DMS153 treated with DMSO at 0.1 percent for 48 hours (cell line): ENCODE data around the gene KCNQ5.
"Not testable (repeated sequence)": the region's sequence is repeated elsewhere in the genome, so short reads cannot be mapped to it uniquely, and the experiment has no call there.

ENCODE experiments used
- DNase-seq: peaks from one replicate; lab custom pipeline; 2025; ENCODE audit not compliant: unreplicated experiment; lab: John Stamatoyannopoulos, UW

KCNQ5 gene

GRCh38 chr6:72947534-72947933, 325.7 kb downstream of the KCNQ5 start:
- no peak for DNase-seq

DNA sequence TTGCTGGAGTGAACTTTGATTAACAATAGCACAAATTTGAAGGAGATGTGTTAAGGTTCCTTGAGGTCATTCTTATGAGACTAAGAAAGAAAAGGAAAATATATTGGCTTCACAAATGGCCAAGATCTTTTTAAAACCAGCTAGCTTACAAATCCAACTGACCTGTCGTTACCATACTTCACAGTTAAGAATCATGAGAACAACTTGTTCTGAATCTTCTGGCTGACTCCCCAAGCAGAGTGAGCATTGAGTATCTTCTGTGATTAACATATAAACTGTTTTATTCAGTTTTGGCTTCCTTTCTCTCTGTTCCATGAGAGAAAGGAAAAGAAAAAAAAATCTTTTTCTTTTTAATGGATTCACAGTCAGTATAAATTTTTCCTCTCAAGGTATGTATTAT, 326.3 kb downstream of the KCNQ5 start:
- no peak for DNase-seq

GRCh38 chr6:72950114-72950860, 328.4 kb downstream of the KCNQ5 start:
- DNase-seq = no peak

- no peak for DNase-seq
Measured at GRCh38 chr6:72952808-72953630, 331.2 kb downstream of the KCNQ5 start.

DNA sequence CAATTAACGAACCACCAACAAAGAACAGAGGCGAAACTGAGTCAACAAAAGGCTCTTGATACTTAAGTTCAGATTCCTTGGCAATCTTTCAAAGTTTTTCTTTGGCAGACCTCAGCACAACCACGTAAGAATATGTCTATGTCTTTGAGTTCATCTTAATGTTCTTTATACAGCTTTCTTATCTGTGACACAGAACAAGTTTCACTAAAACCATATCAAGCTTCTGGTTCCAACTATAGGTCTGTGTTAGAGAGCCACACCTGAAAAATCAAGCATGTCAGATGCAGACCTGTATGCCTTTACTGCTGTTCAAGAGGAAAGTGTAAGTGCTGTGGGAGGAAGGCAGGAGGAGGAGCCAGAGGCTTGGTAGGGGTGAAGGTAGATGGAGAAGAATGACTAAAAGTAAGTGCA, 332.1 kb downstream of the KCNQ5 start:
- DNase-seq = no peak

- no peak for DNase-seq
Measured at GRCh38 chr6:72954716-72955115, 332.9 kb downstream of the KCNQ5 start.

GRCh38 chr6:72955666-72956065, 333.8 kb downstream of the KCNQ5 start:
- DNase-seq = no peak

- no peak for DNase-seq
Measured at GRCh38 chr6:72956272-72956671, 334.4 kb downstream of the KCNQ5 start.

- DNase-seq = no peak
Measured at GRCh38 chr6:72959821-72960220, 338.0 kb downstream of the KCNQ5 start.

- DNase-seq = no peak
Measured at GRCh38 chr6:72963946-72964345, 342.1 kb downstream of the KCNQ5 start.

DNA sequence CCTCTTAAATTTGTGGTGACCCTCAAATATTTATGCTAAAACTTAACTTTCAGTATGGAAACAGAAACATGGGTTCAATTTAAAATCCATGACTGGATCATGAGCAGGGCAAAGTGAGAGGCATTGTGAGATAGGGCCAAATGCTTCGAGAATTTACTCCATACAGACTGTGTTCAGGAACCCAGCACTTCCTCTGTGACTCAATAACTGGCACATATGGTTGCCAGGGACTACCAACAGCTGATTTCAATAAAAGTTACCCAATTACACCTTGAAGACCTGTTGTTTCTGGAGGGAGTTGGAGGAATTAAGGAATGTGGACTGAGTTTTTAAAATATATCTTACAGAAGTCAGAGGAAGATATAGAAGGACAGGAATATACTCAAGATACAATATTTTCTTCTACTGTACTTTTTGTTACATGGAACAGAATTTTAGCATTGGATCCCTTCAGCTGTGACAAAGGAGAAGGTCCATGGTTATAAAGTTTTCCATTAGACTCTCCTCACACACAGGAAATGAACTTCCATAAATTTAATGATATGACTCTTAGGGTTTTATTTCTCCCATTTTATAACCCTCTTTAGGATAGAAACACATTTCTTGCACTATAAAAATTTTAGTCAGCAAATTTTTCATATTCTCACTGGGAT, 344.9 kb downstream of the KCNQ5 start:
- DNase-seq = no peak

DNA sequence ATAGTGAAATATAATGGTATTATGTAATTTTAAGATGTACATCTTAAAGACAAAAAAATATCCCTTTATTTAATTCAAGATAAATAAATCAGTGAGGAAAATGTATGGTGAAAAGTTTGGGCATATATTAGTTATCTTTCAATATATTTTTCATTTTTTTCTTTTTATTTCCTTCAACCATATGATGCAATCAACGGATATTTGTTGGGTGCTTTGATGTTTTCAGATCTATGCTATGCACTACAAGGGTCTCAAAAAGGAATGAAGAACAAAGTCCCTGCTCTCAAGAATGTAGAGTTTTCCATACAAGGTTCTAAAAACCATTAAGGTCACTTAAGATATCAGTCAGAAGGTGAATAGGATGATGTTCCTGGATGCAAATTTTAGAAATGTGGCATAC, 345.5 kb downstream of the KCNQ5 start:
- DNase-seq = no peak

DNA sequence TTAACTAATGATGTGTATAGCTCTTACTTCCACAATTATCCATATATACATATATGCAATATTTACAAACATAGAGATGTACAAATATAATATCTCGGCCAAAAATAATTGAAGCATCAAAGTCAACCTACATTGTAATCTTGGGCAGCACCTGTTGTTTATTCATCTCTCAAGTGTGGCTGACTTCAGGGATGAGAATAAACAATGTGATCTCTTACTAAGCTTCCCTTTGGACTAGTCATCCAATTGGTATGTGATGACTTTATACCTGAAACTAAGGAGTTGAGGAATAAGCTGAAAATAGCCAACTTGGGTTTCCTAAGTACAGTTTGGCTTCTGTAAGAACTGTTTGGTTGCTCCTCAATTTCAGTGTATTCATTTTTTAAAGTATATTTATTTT, 346.8 kb downstream of the KCNQ5 start:
- no peak for DNase-seq

DNA sequence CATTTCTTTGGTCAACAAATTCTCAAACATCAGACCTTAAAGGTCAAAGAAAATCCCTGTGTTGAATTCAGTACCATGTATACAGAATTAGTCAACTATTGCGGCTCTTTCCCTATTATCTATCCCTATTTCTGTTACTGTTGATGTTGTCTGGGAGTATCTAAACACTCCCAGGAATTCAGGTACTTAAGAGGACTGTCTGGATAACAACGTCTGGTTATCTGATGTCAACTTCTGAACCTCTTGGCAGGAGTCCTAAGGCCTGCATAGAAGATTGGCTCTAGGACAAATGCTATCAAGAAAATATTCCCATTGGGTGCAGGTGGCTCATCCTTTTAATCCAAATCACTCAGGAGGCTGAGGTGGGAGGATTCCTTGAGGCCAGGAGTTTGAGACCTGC, 347.8 kb downstream of the KCNQ5 start:
- DNase-seq = no peak

GRCh38 chr6:72972579-72972978, 350.7 kb downstream of the KCNQ5 start:
- DNase-seq = peak; percentile 51

DNA sequence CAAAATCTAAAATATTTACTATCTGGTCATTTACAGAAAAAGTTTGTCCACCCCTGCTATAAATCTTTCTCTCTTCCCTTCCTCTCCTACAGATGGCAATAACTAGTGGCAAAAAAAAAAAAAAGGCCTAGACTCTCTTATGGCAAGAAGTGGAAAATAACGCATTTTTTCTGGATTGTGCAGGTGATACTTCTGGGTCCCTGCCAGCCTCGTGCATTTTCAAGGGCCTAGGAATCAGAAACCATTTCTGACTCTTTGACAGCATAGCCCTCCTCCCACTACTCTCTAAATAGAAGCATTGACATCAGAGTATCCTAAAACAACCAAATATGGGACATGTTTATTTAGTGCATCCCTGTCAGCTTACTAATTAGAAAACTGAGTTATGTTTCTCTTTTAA, 352.4 kb downstream of the KCNQ5 start:
- DNase-seq = no peak

GRCh38 chr6:72975352-72975752, 353.5 kb downstream of the KCNQ5 start:
- no peak for DNase-seq

GRCh38 chr6:72976484-72976883, 354.6 kb downstream of the KCNQ5 start:
- DNase-seq = no peak

- no peak for DNase-seq
Measured at GRCh38 chr6:72977114-72977513, 355.2 kb downstream of the KCNQ5 start.

GRCh38 chr6:72978808-72979207, 356.9 kb downstream of the KCNQ5 start:
- DNase-seq = not testable (repeated sequence)

DNA sequence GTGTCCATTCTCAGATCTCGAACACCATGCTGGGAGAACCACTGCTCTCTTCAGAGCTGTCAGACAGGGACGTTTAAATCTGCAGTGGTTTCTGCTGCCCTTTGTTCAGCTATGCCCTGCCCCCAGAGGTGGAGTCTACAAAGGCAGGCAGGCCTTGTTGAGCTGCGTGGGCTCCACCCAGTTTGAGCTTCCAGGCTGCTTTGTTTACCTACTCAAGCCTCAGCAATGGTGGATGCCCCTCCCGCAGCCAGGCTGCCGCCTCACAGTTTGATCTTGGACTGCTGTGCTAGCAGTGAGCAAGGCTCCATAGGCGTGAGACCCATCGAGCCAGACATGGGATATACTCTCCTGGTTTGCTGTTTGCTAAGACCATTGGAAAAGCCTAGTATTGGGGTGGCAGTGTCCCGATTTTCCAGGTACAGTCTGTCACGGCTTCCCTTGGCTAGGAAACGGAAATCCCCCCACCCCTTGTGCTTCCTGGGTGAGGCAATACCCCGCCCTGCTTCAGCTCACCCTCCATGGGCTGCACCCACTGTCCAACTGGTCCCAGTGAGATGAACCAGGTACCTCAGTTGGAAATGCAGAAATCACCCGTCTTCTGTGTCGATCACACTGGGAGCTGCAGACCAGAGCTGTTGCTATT, 362.4 kb downstream of the KCNQ5 start:
- not testable (repeated sequence) for DNase-seq
